Measurements from ENCODE around the gene PRKCZ. TPM values are rescaled to one million over a fixed set of nuclear protein-coding genes. Genes with fewer than 3 reads are reported as not detected.

PRKCZ gene
- total RNA-seq, 1 donor, result 2.6 TPM

GRCh38 chr1:2199042-2199810 is 149.0 kb downstream of the PRKCZ start:
- DNase-seq (ENCODE audit: low read depth), result peak; percentile 96
- no peak for TF ChIP-seq CTCF (IDR thresholded peaks at IDR 0.05; ENCODE audit: insufficient read depth, low read depth, low read length)
- H3K4me3 ChIP-seq (ENCODE audit: low read depth, low read length), result peak overlapping the region; percentile 56

GRCh38 chr1:2200308-2200943 is 150.2 kb downstream of the PRKCZ start:
- peak; percentile 3 for TF ChIP-seq CTCF (IDR thresholded peaks at IDR 0.05; ENCODE audit: insufficient read depth, low read depth, low read length)
- DNase-seq (ENCODE audit: low read depth), result peak; percentile 48
- peak overlapping the region; percentile 33 for H3K4me3 ChIP-seq (ENCODE audit: low read depth, low read length)

- peak overlapping the region; percentile 32 for H3K4me3 ChIP-seq (ENCODE audit: low read depth, low read length)
- TF ChIP-seq CTCF (IDR thresholded peaks at IDR 0.05; ENCODE audit: insufficient read depth, low read depth, low read length), result no peak
- no peak for DNase-seq (ENCODE audit: low read depth)
Measured at GRCh38 chr1:2201062-2201461, 150.9 kb downstream of the PRKCZ start.

GRCh38 chr1:2202008-2202575 is 151.9 kb downstream of the PRKCZ start:
- H3K4me3 ChIP-seq (ENCODE audit: low read depth, low read length), result no peak overlapping the region
- no peak for DNase-seq (ENCODE audit: low read depth)
- no peak for TF ChIP-seq CTCF (IDR thresholded peaks at IDR 0.05; ENCODE audit: insufficient read depth, low read depth, low read length)

DNA sequence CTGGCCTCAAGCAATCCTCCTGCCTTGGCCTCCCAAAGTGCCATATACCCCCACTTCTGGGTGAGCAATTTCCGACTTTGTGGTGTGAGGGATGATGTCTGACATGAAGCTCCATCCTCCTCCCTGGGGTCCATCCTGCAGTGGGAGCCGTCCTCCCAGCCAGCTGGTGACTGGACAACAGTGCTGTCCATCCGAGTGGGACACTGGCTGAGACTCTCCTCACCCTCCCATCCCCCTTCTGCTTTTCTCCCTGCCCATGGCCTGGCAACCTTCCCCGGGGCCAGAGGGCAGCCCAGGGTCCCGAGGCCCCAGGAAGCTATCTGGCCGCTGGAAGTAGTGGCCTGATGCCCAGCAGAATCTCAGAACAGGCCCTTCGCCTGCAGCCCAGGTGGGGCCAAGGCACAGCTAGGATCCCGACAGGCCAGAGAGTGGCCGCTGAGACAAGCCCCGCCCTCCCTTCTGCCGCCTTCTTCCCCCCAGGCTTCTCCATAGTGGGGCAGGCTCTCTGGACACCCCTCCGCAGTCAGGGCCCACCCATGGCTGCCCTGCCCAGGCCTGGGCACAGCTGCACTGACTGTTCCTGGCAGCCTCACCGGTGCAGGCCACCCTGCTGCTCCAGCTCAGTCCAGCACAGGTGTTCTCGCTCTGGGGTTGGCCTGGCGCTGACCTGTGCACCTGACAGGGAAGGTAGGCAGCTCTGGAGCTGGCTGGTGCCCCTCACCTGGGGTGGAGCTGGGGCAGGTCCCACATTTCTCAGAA is 152.8 kb downstream of the PRKCZ start:
- no peak overlapping the region for H3K4me3 ChIP-seq (ENCODE audit: low read depth, low read length)

More for the DNA sequence above, 152.8 kb downstream of the PRKCZ start:
- no peak for TF ChIP-seq CTCF (IDR thresholded peaks at IDR 0.05; ENCODE audit: insufficient read depth, low read depth, low read length)
- DNase-seq (ENCODE audit: low read depth), result no peak

Measured in fibroblast of villous mesenchyme (primary cell).